ENCODE measurements around the gene ART1. TPM values are rescaled to one million over a fixed set of nuclear protein-coding genes. Genes with fewer than 3 reads are reported as not detected.

Gene ART1
- total RNA-seq, 1 donor from 2014 or later: not detected

Other genes starting within 250 kb of the ART1 start
- gene ART5, start 3.1 kb upstream of the ART1 start, total RNA-seq: not detected
- gene CHRNA10, start 26.3 kb downstream of the ART1 start, total RNA-seq: 2.4 TPM
- gene NUP98, start 152.4 kb downstream of the ART1 start, total RNA-seq: 137 TPM
- 49.1 TPM for gene PGAP2, start 163.4 kb downstream of the ART1 start, total RNA-seq
- 40.8 TPM for gene RHOG, start 195.8 kb downstream of the ART1 start, total RNA-seq
- 71.5 TPM for gene STIM1, start 210.5 kb downstream of the ART1 start, total RNA-seq

Data from ureter (tissue), 1 donor.